Ishikawa (cell line): ENCODE results near the gene PEAK1.

ENCODE experiments used
- CEBPB ChIP-seq: IDR thresholded peaks from 2 replicates; pipeline ENCODE4 v1.6.1; 2012
- CREB1 ChIP-seq: IDR thresholded peaks from 2 replicates; pipeline ENCODE4 v1.6.1; 2012; ENCODE audit warnings: low read depth
- EGR1 ChIP-seq: IDR thresholded peaks from 2 replicates; pipeline ENCODE4 v1.6.1; 2012
- EP300 ChIP-seq: IDR thresholded peaks from 2 replicates; pipeline ENCODE4 v1.6.1; 2012; ENCODE audit warnings: borderline replicate concordance
- FOXM1 ChIP-seq: IDR thresholded peaks from 2 replicates; pipeline ENCODE4 v1.6.1; 2012; ENCODE audit warnings: low read depth, borderline replicate concordance
- MAX ChIP-seq: IDR thresholded peaks from 2 replicates; pipeline ENCODE4 v1.6.1; 2012
- NFIC ChIP-seq: IDR thresholded peaks from 2 replicates; pipeline ENCODE4 v1.6.1; 2012
- RAD21 ChIP-seq: IDR thresholded peaks from 2 replicates; pipeline ENCODE4 v1.6.1; 2012; ENCODE audit warnings: low read depth
- REST ChIP-seq: IDR thresholded peaks from 2 replicates; pipeline ENCODE4 v1.6.1; 2012; ENCODE audit warnings: low read depth, mild to moderate bottlenecking
- TAF1 ChIP-seq: IDR thresholded peaks from 2 replicates; pipeline ENCODE4 v1.6.1; 2012; ENCODE audit warnings: low read depth, mild to moderate bottlenecking
- TCF12 ChIP-seq: IDR thresholded peaks from 2 replicates; pipeline ENCODE4 v1.6.1; 2012; ENCODE audit warnings: low read depth
- TEAD4 ChIP-seq: IDR thresholded peaks from 2 replicates; pipeline ENCODE4 v1.6.1; 2012
- USF1 ChIP-seq: IDR thresholded peaks from 2 replicates; pipeline ENCODE4 v1.6.1; 2012
- YY1 ChIP-seq: IDR thresholded peaks from 2 replicates; pipeline ENCODE4 v1.6.1; 2012; ENCODE audit warnings: low read depth
- ZBTB7A ChIP-seq: IDR thresholded peaks from 2 replicates; pipeline ENCODE4 v1.6.1; 2012; ENCODE audit warnings: low read depth

Gene PEAK1

GRCh38 chr15:77225088-77225487 lies 194.8 kb downstream of the PEAK1 start:
- TF ChIP-seq NFIC, result no peak
- TF ChIP-seq TEAD4, result no peak
- no peak for TF ChIP-seq EGR1
- no peak for TF ChIP-seq RAD21
- TF ChIP-seq TAF1, result no peak
- TF ChIP-seq USF1, result no peak
- TF ChIP-seq TCF12, result no peak
- no peak for TF ChIP-seq CREB1
- TF ChIP-seq YY1, result no peak
- TF ChIP-seq FOXM1, result no peak
- TF ChIP-seq EP300, result no peak
- no peak for TF ChIP-seq MAX

- no peak for TF ChIP-seq USF1
- TF ChIP-seq TEAD4, result no peak
- no peak for TF ChIP-seq TAF1
- no peak for TF ChIP-seq NFIC
- no peak for TF ChIP-seq MAX
- TF ChIP-seq FOXM1, result no peak
- no peak for TF ChIP-seq ZBTB7A
- TF ChIP-seq TCF12, result no peak
- no peak for TF ChIP-seq RAD21
- TF ChIP-seq CREB1, result no peak
- no peak for TF ChIP-seq EGR1
- TF ChIP-seq CEBPB, result no peak
- no peak for TF ChIP-seq EP300
- TF ChIP-seq REST, result no peak
- no peak for TF ChIP-seq YY1
Measured at GRCh38 chr15:77224352-77224751, 195.6 kb downstream of the PEAK1 start.

- TF ChIP-seq MAX (no peak), TEAD4 (no peak), EGR1 (no peak), NFIC (no peak), TCF12 (no peak), CEBPB (no peak), RAD21 (no peak), EP300 (no peak), YY1 (no peak), CREB1 (no peak), TAF1 (no peak), USF1 (no peak), FOXM1 (no peak), REST (no peak), ZBTB7A (no peak)
Measured at GRCh38 chr15:77221708-77222107, 198.2 kb downstream of the PEAK1 start.

GRCh38 chr15:77221174-77221573 lies 198.7 kb downstream of the PEAK1 start:
- TF ChIP-seq ZBTB7A, result no peak

- TF ChIP-seq ZBTB7A, result no peak
- no peak for TF ChIP-seq EGR1
- TF ChIP-seq EP300, result no peak
- TF ChIP-seq RAD21, result no peak
- TF ChIP-seq CREB1, result no peak
- no peak for TF ChIP-seq NFIC
- TF ChIP-seq YY1, result no peak
- TF ChIP-seq REST, result no peak
- no peak for TF ChIP-seq TEAD4
- no peak for TF ChIP-seq USF1
Measured at GRCh38 chr15:77219841-77220240, 200.1 kb downstream of the PEAK1 start.
